Measurements from ENCODE around the gene ZDHHC13. TPM values are rescaled to one million over a fixed set of nuclear protein-coding genes. Genes with fewer than 3 reads are reported as not detected.

The ZDHHC13 gene
- total RNA-seq, 1 experiment from 2014 or later, result 22.4 TPM

DNA sequence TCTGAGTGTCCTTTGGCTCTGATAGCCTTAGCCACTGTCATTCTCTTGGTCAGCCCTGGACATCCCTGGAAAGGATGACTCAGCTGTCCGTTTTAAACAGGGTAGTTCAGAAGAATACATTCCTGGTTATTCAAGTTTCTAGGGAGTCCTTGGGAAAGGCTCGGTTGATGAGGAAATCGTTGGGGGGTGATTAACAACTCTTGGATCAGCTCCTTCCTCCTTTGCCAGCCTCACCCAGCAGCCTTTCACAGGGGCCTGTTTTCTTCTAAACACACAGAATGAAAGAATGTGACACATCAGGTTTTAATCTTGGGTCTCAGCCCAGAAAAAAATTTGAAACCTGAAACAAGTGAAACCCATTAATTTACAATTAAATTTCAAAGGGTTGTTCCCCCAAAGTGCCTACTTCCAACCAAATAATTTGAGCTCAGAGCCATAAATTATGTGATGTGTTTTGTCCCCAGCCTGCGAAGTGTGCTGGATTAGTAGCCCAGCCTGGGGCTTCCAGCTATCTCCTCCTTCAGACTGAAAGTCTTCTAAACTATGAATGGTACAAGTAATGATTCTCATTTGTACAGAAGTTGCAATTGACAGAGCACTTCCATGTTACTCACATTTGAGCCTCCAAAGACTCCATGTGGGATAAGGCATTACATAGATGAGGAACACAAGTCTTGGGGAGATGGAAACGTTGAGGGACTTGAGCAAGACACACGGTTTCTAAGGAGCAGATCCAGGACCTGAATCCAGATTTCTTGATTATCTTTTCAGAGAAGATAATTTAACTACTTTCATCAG, 37.1 kb upstream of the ZDHHC13 start:
- DNase-seq, result peak; percentile 70
- intact Hi-C loops (cut with micrococcal nuclease; ENCODE audit: unreplicated experiment), result loop anchor here (2.0 to 10.0 kb wide), 3 partner anchors 37 to 162 kb away; partner anchors contain the start of genes E2F8 and ZDHHC13
- Mint-ChIP-seq H3K27me3 (ENCODE audit: unreplicated experiment) (no peaks in the 10 kb centered on the region), H3K9me3 (ENCODE audit: low read depth, unreplicated experiment) (no peaks in the 10 kb centered on the region), H3K27ac (ENCODE audit: unreplicated experiment) (peak overlapping the region; percentile 16), H3K36me3 (ENCODE audit: insufficient read depth, unreplicated experiment) (no peaks in the 10 kb centered on the region), H3K4me1 (ENCODE audit: low read depth, unreplicated experiment) (peaks cover 40% of the 10 kb centered on the region), H3K4me3 (ENCODE audit: low read depth, unreplicated experiment) (no peak overlapping the region)
- no peak for TF ChIP-seq CTCF (IDR thresholded peaks at IDR 0.05; ENCODE audit: unreplicated experiment)
- BruUV-seq (replicated peaks), result no TSS peak
- CTCF ChIA-PET, result interaction anchor here (0.6 to 1.9 kb wide), 6 partner anchors 9 to 476 kb away, joined by 3 to 7 read pairs (median 4); partner anchors contain the start of gene ZDHHC13

GRCh38 chr11:19080579-19080993, 36.4 kb upstream of the ZDHHC13 start:
- Mint-ChIP-seq H3K4me1 (ENCODE audit: low read depth, unreplicated experiment) (peaks cover 40% of the 10 kb centered on the region), H3K9me3 (ENCODE audit: low read depth, unreplicated experiment) (no peaks in the 10 kb centered on the region), H3K36me3 (ENCODE audit: insufficient read depth, unreplicated experiment) (no peaks in the 10 kb centered on the region), H3K4me3 (ENCODE audit: low read depth, unreplicated experiment) (no peak overlapping the region), H3K27ac (ENCODE audit: unreplicated experiment) (no peak overlapping the region), H3K27me3 (ENCODE audit: unreplicated experiment) (no peaks in the 10 kb centered on the region)
- intact Hi-C loops (cut with micrococcal nuclease; ENCODE audit: unreplicated experiment), result no loop called here
- CTCF ChIA-PET, result interaction anchor here (1.5 to 1.9 kb wide), 2 partner anchors 9 to 21 kb away, joined by 5 to 7 read pairs; no protein-coding TSS in a partner anchor
- no TSS peak for BruUV-seq (replicated peaks)
- no peak for DNase-seq
- TF ChIP-seq CTCF (IDR thresholded peaks at IDR 0.05; ENCODE audit: unreplicated experiment), result no peak

- no peak overlapping the region for H3K4me3 Mint-ChIP-seq (ENCODE audit: low read depth, unreplicated experiment)
- H3K9me3 Mint-ChIP-seq (ENCODE audit: low read depth, unreplicated experiment), result peaks cover 2% of the 10 kb centered on the region
- H3K36me3 Mint-ChIP-seq (ENCODE audit: insufficient read depth, unreplicated experiment), result no peaks in the 10 kb centered on the region
- BruUV-seq (replicated peaks), result no TSS peak
- CTCF ChIA-PET, result no interaction called here
- TF ChIP-seq CTCF (IDR thresholded peaks at IDR 0.05; ENCODE audit: unreplicated experiment), result no peak
- H3K4me1 Mint-ChIP-seq (ENCODE audit: low read depth, unreplicated experiment), result peaks cover 25% of the 10 kb centered on the region
- DNase-seq, result no peak
- H3K27me3 Mint-ChIP-seq (ENCODE audit: unreplicated experiment), result no peaks in the 10 kb centered on the region
- H3K27ac Mint-ChIP-seq (ENCODE audit: unreplicated experiment), result no peak overlapping the region
- intact Hi-C loops (cut with micrococcal nuclease; ENCODE audit: unreplicated experiment), result no loop called here
Measured at GRCh38 chr11:19083166-19083565, 33.8 kb upstream of the ZDHHC13 start.

- Mint-ChIP-seq H3K9me3 (ENCODE audit: low read depth, unreplicated experiment) (peaks cover 2% of the 10 kb centered on the region), H3K27ac (ENCODE audit: unreplicated experiment) (no peak overlapping the region), H3K4me3 (ENCODE audit: low read depth, unreplicated experiment) (no peak overlapping the region), H3K4me1 (ENCODE audit: low read depth, unreplicated experiment) (peaks cover 25% of the 10 kb centered on the region), H3K27me3 (ENCODE audit: unreplicated experiment) (no peaks in the 10 kb centered on the region), H3K36me3 (ENCODE audit: insufficient read depth, unreplicated experiment) (no peaks in the 10 kb centered on the region)
- intact Hi-C loops (cut with micrococcal nuclease; ENCODE audit: unreplicated experiment), result no loop called here
- CTCF ChIA-PET, result no interaction called here
- no peak for DNase-seq
- BruUV-seq (replicated peaks), result no TSS peak
- no peak for TF ChIP-seq CTCF (IDR thresholded peaks at IDR 0.05; ENCODE audit: unreplicated experiment)
Measured at GRCh38 chr11:19084661-19085315, 32.2 kb upstream of the ZDHHC13 start.
